SIG-M5 treated with dmso at 0.1 percent for 504 hours (cell line): ENCODE data around the gene LSAMP.

Experiments
- DNase-seq: peaks from one replicate; lab custom pipeline; 2025; ENCODE audit not compliant: unreplicated experiment; lab: John Stamatoyannopoulos, UW

Gene LSAMP

GRCh38 chr3:116445311-116445841 is at the start of gene LSAMP:
Gene LSAMP, minus strand, starts transcription at chr3:116445487.
- no peak for DNase-seq

GRCh38 chr3:116492379-116492778 is 47.1 kb upstream of the LSAMP start:
- no peak for DNase-seq

GRCh38 chr3:116483135-116483534 is 37.8 kb upstream of the LSAMP start:
- DNase-seq: no peak

GRCh38 chr3:116476691-116477090 is 31.4 kb upstream of the LSAMP start:
- no peak for DNase-seq

- DNase-seq: no peak
Measured at GRCh38 chr3:116474801-116475200, 29.5 kb upstream of the LSAMP start.

- DNase-seq: no peak
Measured at GRCh38 chr3:116474032-116474780, 28.9 kb upstream of the LSAMP start.

- no peak for DNase-seq
Measured at GRCh38 chr3:116473602-116474001, 28.3 kb upstream of the LSAMP start.

GRCh38 chr3:116470605-116471197 is 25.4 kb upstream of the LSAMP start:
- no peak for DNase-seq

GRCh38 chr3:116469546-116469945 is 24.3 kb upstream of the LSAMP start:
- DNase-seq: no peak

GRCh38 chr3:116464276-116464798 is 19.1 kb upstream of the LSAMP start:
- DNase-seq: no peak

- no peak for DNase-seq
Measured at GRCh38 chr3:116453666-116454346, 8.5 kb upstream of the LSAMP start.

- no peak for DNase-seq
Measured at GRCh38 chr3:116449546-116450350, 4.5 kb upstream of the LSAMP start.

GRCh38 chr3:116445990-116446389 is 703 bp upstream of the LSAMP start:
- DNase-seq: no peak

- no peak for DNase-seq
Measured at GRCh38 chr3:116444819-116445310, 422 bp downstream of the LSAMP start.

- DNase-seq: no peak
Measured at GRCh38 chr3:116444115-116444747, 1.1 kb downstream of the LSAMP start.

- DNase-seq: no peak
Measured at GRCh38 chr3:116443191-116443661, 2.1 kb downstream of the LSAMP start.

GRCh38 chr3:116442331-116443021 is 2.8 kb downstream of the LSAMP start:
- DNase-seq: no peak

GRCh38 chr3:116441652-116442051 is 3.6 kb downstream of the LSAMP start:
- no peak for DNase-seq

- DNase-seq: no peak
Measured at GRCh38 chr3:116440196-116440595, 5.1 kb downstream of the LSAMP start.
